DOHH2 (cell line): ENCODE data around the gene PAK5.

Source experiments
- EZH2phosphoT487 ChIP-seq: fragments of 200-600 bp; sonication (generic); IDR thresholded peaks from 2 replicates; pipeline ENCODE4 v1.6.1; 2017; ENCODE audit warnings: borderline replicate concordance, mild to moderate bottlenecking, antibody characterized with exemption, low read length, moderate library complexity, mixed read lengths
- TF ChIP-seq, protein P1 (sequence below): fragments of 200-600 bp; sonication (generic); IDR thresholded peaks from one replicate; pipeline ENCODE4 v1.5.1; 2014; ENCODE audit warnings: antibody characterized with exemption, mild to moderate bottlenecking, low read depth, low read length; ENCODE audit not compliant: poor library complexity, severe bottlenecking

- TF ChIP-seq, protein P1, sequence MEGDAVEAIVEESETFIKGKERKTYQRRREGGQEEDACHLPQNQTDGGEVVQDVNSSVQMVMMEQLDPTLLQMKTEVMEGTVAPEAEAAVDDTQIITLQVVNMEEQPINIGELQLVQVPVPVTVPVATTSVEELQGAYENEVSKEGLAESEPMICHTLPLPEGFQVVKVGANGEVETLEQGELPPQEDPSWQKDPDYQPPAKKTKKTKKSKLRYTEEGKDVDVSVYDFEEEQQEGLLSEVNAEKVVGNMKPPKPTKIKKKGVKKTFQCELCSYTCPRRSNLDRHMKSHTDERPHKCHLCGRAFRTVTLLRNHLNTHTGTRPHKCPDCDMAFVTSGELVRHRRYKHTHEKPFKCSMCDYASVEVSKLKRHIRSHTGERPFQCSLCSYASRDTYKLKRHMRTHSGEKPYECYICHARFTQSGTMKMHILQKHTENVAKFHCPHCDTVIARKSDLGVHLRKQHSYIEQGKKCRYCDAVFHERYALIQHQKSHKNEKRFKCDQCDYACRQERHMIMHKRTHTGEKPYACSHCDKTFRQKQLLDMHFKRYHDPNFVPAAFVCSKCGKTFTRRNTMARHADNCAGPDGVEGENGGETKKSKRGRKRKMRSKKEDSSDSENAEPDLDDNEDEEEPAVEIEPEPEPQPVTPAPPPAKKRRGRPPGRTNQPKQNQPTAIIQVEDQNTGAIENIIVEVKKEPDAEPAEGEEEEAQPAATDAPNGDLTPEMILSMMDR: no peak
- TF ChIP-seq EZH2phosphoT487: no peak
Measured at GRCh38 chr20:9602847-9603183, 236.1 kb downstream of the PAK5 start.
